HG03045 (cell line): ENCODE data around the gene MRTFA.
"Not testable (repeated sequence)": the region's sequence is repeated elsewhere in the genome, so short reads cannot be mapped to it uniquely, and the experiment has no call there.

Experiments
- ATAC-seq: cut with Tn5 transposase; IDR thresholded peaks from one replicate; pipeline ENCODE4 v1.9.1; 2021; ENCODE audit warnings: mild to moderate bottlenecking, moderate library complexity; ENCODE audit not compliant: unreplicated experiment

MRTFA gene

GRCh38 chr22:40660730-40661129, 24.2 kb upstream of the MRTFA start:
- no peak for ATAC-seq

GRCh38 chr22:40659166-40659565, 22.6 kb upstream of the MRTFA start:
- ATAC-seq, result no peak

DNA sequence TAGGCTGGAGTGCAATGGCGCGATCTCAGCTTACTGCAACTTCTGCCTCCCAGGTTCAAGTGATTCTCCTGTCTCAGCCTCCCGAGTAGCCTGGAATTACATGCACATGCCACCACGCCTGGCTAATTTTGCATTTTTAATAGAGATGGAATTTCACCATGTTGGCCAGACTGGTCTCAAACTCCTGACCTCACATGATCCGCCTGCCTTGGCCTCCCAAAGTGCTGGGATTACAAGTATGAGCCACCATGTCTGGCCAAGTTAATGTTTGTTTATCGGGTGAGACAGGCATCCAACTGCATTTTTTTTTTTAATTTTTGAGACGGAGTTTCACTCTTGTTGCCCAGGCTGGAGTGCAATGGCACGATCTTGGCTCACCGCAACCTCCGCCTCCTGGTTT, 20.1 kb upstream of the MRTFA start:
- ATAC-seq, result not testable (repeated sequence)

GRCh38 chr22:40655941-40656340, 19.4 kb upstream of the MRTFA start:
- not testable (repeated sequence) for ATAC-seq

- no peak for ATAC-seq
Observed at GRCh38 chr22:40654522-40655167, 18.1 kb upstream of the MRTFA start.

DNA sequence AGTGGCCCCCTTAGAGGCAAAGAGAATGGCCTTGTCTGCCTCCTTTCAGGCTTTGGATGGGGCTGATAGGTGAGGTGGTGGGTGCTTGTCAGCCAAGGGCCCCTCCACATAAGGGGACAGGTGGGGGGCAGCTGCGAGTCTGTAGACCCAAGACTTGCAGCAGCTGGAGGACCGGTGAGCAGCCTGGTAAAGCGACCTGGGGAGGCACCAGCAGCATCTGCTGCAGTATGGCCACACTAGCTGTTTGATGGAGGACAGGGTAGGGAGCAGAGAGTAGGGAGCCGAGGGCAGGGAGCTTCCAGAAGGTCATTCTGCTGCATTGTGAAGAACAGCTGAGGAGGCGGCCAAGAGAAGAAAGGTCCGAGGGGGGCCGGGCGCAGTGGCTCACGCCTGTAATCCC, 16.8 kb upstream of the MRTFA start:
- ATAC-seq, result no peak

DNA sequence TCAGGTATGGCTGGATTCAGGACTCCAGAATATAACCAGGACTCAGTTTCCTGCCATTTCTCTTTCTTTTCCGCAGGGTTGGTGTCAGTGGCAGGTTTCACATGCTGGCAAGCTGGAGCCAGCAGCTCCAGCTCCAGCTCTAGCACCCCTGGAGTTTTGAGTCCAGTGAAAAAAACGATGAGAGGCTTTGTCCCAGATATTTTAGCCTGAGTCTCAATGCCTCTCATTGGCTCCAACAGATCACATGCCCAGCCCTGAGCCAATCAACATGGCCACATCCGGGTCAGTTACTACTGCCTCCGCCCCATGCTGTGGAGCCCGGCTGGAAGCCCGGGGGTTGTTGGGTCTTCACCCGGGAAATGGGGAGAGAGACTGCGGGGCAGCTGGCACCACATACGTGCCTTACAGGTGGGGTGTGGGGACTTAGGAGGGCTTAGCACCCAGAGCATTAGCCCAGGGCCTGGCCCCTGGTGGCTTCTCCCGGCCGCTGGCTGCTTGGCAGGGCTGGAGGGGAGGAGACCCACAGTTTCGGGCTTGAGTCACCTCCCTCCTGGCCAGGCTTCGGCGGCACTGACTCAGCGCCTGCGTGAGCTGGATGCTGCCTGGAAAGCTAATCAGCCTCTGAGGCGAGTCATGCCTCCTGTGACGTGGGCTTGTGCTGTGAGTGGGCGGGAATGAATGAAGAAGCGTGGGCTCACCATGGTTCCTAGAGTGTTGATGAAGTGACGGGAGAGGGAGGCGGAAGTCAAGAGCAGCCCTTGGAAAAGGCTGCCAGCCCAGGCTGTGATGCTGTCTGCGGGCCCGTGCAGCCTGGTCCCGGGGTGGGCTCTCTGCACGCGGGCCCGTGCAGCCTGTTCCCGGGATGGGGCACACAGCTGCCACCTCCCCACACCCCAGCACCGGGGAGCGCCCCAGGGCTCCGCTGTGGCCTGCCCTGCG, 15.3 kb upstream of the MRTFA start:
- no peak for ATAC-seq

GRCh38 chr22:40651057-40651456, 14.5 kb upstream of the MRTFA start:
- ATAC-seq, result no peak

- ATAC-seq, result no peak
Observed at GRCh38 chr22:40648386-40648785, 11.9 kb upstream of the MRTFA start.

GRCh38 chr22:40645579-40646197, 9.2 kb upstream of the MRTFA start:
- ATAC-seq, result no peak

DNA sequence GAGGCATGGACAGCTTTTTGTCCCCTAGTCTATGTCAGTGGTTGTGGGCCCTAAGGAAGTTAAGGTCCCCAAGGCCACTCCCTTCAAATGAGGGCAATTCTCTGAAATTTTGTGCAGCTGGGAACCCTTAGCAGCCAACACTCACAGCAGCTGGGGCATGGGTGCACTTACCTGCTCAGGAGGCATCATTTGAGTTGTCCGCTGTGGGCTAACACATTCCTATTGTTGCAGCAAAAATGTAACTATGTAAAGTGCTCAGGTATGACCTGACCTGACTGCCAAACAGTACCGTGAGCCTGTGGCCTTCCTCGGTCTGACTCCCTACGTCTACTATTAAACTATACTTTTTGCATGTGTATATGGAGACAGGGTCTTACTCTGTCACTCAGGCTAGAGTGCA, 5.8 kb upstream of the MRTFA start:
- no peak for ATAC-seq

DNA sequence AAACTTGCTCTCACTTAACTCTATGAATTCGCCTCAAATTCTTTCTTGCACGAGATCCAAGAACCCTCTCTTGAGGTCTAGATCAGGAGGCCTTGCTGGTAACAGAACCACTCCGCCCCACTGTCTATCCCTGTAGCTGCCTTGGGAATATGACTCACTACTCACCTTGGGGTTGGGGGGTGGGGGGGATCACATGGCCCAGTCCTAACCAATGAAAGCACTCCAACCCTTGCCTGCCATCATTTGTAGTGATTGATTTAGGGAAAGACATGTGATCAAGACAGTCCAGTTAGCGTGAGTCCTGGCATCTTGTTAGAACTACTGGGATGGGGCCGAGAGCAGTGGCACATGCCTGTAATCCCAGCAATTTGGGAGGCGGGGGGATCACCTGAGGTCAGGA, 4.8 kb upstream of the MRTFA start:
- no peak for ATAC-seq

DNA sequence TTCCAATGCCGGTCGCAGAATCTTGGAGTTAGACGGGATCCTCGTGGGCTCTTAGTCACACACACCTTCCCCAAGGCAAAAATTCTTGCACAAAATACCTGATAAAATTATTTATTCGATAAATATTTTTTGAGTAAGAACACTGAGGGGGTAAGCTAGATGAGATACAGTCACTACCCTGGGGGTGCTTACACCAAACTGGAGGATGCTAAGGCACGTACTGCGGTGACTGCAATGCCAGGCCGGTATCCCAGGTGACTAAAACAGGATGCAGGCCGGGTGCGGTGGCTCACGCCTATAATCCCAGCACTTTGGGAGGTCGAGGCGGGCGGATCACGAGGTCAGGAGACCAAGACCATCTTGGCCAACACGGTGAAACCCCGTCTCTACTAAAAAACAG, 1.7 kb upstream of the MRTFA start:
- no peak for ATAC-seq

- peak; percentile 6 for ATAC-seq
Observed at GRCh38 chr22:40637183-40638150, 948 bp upstream of the MRTFA start.

DNA sequence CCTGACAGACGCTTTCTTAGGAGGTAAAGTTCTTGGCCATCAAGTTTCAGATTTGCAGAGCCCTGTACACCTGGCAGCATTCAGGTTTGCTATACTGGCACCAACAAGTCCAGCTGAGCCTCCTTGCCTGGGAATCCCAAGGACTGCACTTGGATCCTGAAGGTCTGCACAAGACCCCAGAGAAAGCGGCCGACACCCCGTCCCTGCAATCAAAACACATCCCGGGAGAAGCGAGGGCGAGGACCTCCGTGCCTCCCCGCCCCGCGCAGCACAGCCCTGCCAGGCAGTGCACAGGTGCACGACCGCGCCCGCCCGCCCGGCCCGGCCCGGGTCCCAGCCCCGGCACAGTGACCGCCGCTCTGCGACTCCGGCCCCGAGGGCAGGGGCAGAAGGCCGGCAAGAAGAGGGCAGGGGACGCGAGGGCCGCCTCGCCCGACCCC, 559 bp downstream of the MRTFA start:
- peak; percentile 22 for ATAC-seq

DNA sequence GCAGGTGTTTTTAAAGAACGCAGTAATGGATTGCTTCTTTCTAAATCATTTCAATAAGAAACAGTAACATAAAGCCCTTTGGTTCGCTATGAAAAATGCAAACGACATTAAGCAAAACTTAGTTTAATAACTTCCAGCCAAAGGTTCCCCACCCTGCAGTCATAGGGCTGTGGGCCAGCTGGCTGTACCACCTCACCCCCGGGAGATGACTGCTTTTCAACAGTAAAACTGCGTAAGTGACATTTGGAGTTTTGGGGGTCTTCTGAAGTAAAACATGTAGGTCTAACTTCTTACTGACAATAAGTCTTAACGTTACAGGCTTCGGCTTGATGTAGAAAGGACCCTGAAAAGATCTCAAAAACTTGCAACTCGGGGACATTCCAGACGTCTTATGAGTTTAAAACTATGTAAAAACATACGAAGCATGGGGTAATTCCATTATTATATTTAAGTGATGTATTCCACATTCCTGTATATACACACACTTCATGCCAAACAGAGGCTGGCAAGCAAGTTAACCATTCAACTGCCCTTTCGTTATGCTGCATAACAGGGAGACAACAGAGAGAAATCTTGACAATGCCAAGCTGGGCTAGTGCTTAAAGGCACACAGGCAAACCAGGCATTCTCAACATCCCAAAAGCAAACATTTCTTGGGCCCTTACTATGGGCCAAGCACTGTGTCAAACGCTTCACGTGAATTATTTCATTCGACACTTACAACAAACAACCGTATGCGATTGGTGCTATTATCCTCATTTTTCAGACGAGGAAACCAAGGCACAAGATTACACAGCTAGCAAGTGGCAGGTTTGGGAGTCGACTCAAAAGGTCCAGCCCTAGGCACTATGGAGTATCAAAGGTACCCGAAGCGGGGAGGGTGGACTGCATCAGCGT, 1.2 kb downstream of the MRTFA start:
- ATAC-seq, result no peak

DNA sequence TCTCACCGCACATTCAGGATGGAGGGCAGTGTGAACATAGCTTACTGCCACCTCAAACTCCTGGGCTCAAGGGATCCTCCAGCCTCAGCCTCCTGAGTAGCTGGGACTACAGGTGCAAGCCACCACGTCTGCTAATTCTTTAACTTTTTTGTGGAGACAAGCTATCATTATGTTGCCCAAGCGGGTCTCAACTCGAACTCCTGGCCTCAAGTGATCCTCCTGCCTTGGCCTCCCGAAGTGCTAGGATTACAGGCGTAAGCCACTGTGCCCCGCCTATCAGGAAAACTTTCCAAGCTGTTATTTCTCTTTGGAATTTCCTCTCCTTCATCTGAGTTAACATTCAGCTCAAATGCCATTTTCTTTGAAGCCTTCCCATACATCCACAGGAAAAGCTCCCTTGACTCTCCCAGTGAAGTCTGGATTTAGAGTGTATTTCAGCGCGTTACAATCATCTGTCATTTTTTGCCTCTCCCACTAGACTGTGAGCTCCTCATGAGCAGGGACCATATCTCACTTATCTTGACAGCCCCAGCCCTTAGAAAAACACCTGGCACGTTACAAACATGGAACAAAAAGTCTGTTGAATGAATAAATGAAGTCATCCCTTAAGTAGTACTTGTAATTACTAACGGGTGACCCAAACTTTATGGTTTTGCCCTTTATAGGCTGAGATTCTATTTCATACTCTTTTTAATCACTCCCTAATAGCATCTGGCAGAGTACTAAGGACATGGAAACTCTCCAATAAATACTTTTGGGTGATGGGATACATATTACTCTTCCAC, 2.2 kb downstream of the MRTFA start:
- ATAC-seq, result no peak

DNA sequence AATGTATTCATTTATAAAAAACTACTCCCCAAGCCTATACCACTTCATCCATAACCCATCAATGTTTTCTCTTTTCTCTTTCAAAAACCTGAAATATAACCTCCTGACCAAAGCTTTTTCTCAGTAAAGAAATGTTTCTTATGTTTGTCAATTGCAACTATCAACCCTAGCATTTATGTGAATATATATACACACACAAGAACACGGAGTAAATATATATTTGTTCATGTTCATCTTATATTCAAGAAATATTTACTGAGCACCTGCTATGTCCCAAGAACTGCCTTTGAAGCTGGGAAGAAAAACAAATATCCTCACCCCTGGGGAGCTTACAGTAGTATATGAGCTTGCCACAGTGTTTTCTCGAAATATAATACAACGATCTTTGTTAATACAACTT, 3.5 kb downstream of the MRTFA start:
- no peak for ATAC-seq

DNA sequence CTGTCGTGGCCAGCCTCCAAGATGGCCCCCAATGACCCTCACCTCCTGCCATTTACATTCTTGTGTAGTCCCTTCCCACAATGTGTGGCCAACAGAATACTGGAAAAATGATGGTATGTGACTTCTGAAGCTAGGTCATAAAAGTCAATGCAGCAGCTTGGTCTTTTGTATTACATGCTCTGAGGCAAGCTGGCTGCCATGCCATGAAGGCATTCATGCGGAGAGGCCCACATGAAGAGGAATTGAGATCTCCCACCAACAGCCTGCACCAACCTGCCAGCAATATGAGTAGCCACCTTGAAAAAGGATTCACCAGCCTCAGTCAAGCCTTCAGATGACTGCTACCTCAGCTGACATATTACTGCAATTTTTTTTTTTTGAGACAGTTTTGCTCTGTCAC, 4.6 kb downstream of the MRTFA start:
- ATAC-seq, result no peak
